ENCODE measurements around the gene MAGI2. TPM values are rescaled to one million over a fixed set of nuclear protein-coding genes. Genes with fewer than 3 reads are reported as not detected.

Gene MAGI2
- total RNA-seq, 2 experiments from 2014 or later, result 0.05 to 0.12 TPM

- Mint-ChIP-seq H3K4me1 (no peaks in the 10 kb centered on the region), H3K27ac (no peak overlapping the region), H3K9me3 (ENCODE audit: low read depth) (peaks cover 3% of the 10 kb centered on the region), H3K27me3 (peaks cover 3% of the 10 kb centered on the region), H3K36me3 (ENCODE audit: low read depth) (no peaks in the 10 kb centered on the region), H3K4me3 (no peak overlapping the region)
- no peak for ATAC-seq
- DNase-seq, result no peak
- intact Hi-C loops (cut with DNase I, micrococcal nuclease), result no loop called here
- ChIA-PET POLR2A (no interaction called here), CTCF (no interaction called here)
Observed at GRCh38 chr7:78395298-78396036, 1058.0 kb downstream of the MAGI2 start.

- Mint-ChIP-seq H3K9me3 (ENCODE audit: low read depth) (no peaks in the 10 kb centered on the region), H3K4me1 (no peaks in the 10 kb centered on the region), H3K4me3 (no peak overlapping the region), H3K36me3 (ENCODE audit: low read depth) (no peaks in the 10 kb centered on the region), H3K27ac (no peak overlapping the region), H3K27me3 (peaks cover 2% of the 10 kb centered on the region)
- CTCF ChIA-PET, result no interaction called here
- intact Hi-C loops (cut with DNase I, micrococcal nuclease), result no loop called here
- no peak for ATAC-seq
- DNase-seq, result no peak
- POLR2A ChIA-PET, result no interaction called here
Observed at GRCh38 chr7:78389022-78389421, 1064.4 kb downstream of the MAGI2 start.

- Mint-ChIP-seq H3K4me1 (no peaks in the 10 kb centered on the region), H3K4me3 (no peak overlapping the region), H3K36me3 (ENCODE audit: low read depth) (no peaks in the 10 kb centered on the region), H3K9me3 (ENCODE audit: low read depth) (no peaks in the 10 kb centered on the region), H3K27me3 (peaks cover 2% of the 10 kb centered on the region), H3K27ac (no peak overlapping the region)
- ATAC-seq (no peak), DNase-seq (no peak)
- intact Hi-C loops (cut with DNase I, micrococcal nuclease), result no loop called here
- CTCF ChIA-PET, result no interaction called here
- POLR2A ChIA-PET, result no interaction called here
Observed at GRCh38 chr7:78386520-78386919, 1066.9 kb downstream of the MAGI2 start.

- no peak overlapping the region for H3K27ac Mint-ChIP-seq
- no peaks in the 10 kb centered on the region for H3K9me3 Mint-ChIP-seq (ENCODE audit: low read depth)
- DNase-seq (no peak), ATAC-seq (no peak)
- intact Hi-C loops (cut with DNase I, micrococcal nuclease), result no loop called here
- H3K27me3 Mint-ChIP-seq, result no peaks in the 10 kb centered on the region
- POLR2A ChIA-PET, result no interaction called here
- no peak overlapping the region for H3K4me3 Mint-ChIP-seq
- no peaks in the 10 kb centered on the region for H3K36me3 Mint-ChIP-seq (ENCODE audit: low read depth)
- no peaks in the 10 kb centered on the region for H3K4me1 Mint-ChIP-seq
- CTCF ChIA-PET, result interaction anchor here (0.7 kb wide), 1 partner anchor 30 kb away, joined by 3 read pairs; no protein-coding TSS in a partner anchor
Observed at GRCh38 chr7:78383096-78383880, 1070.2 kb downstream of the MAGI2 start.

GRCh38 chr7:78379148-78379547 is 1074.3 kb downstream of the MAGI2 start:
- Mint-ChIP-seq H3K4me3 (no peak overlapping the region), H3K36me3 (ENCODE audit: low read depth) (no peaks in the 10 kb centered on the region), H3K27ac (no peak overlapping the region), H3K9me3 (ENCODE audit: low read depth) (no peaks in the 10 kb centered on the region), H3K4me1 (no peaks in the 10 kb centered on the region), H3K27me3 (peaks cover 2% of the 10 kb centered on the region)
- no peak for DNase-seq
- ATAC-seq, result no peak
- ChIA-PET POLR2A (no interaction called here), CTCF (no interaction called here)
- intact Hi-C loops (cut with DNase I, micrococcal nuclease), result no loop called here

GRCh38 chr7:78377532-78377931 is 1075.9 kb downstream of the MAGI2 start:
- intact Hi-C loops (cut with DNase I, micrococcal nuclease), result no loop called here
- Mint-ChIP-seq H3K4me3 (no peak overlapping the region), H3K27me3 (peaks cover 7% of the 10 kb centered on the region), H3K9me3 (ENCODE audit: low read depth) (no peaks in the 10 kb centered on the region), H3K36me3 (ENCODE audit: low read depth) (no peaks in the 10 kb centered on the region), H3K27ac (no peak overlapping the region), H3K4me1 (no peaks in the 10 kb centered on the region)
- ChIA-PET CTCF (interaction anchor here (0.6 kb wide), 1 partner anchor 288 kb away, joined by 3 read pairs; no protein-coding TSS in a partner anchor), POLR2A (no interaction called here)
- ATAC-seq (no peak), DNase-seq (no peak)

GRCh38 chr7:78370936-78371335 is 1082.5 kb downstream of the MAGI2 start:
- Mint-ChIP-seq H3K27ac (no peak overlapping the region), H3K9me3 (ENCODE audit: low read depth) (no peaks in the 10 kb centered on the region), H3K4me1 (no peaks in the 10 kb centered on the region), H3K27me3 (peaks cover 6% of the 10 kb centered on the region), H3K36me3 (ENCODE audit: low read depth) (no peaks in the 10 kb centered on the region), H3K4me3 (no peak overlapping the region)
- DNase-seq (no peak), ATAC-seq (no peak)
- intact Hi-C loops (cut with DNase I, micrococcal nuclease), result no loop called here
- POLR2A ChIA-PET, result no interaction called here
- CTCF ChIA-PET, result no interaction called here

GRCh38 chr7:78368771-78369170 is 1084.7 kb downstream of the MAGI2 start:
- ChIA-PET POLR2A (no interaction called here), CTCF (no interaction called here)
- no peak overlapping the region for H3K4me3 Mint-ChIP-seq
- H3K27me3 Mint-ChIP-seq, result peaks cover 2% of the 10 kb centered on the region
- no peak overlapping the region for H3K27ac Mint-ChIP-seq
- H3K36me3 Mint-ChIP-seq (ENCODE audit: low read depth), result no peaks in the 10 kb centered on the region
- no peaks in the 10 kb centered on the region for H3K4me1 Mint-ChIP-seq
- no peak for DNase-seq
- no peaks in the 10 kb centered on the region for H3K9me3 Mint-ChIP-seq (ENCODE audit: low read depth)
- ATAC-seq, result no peak
- intact Hi-C loops (cut with DNase I, micrococcal nuclease), result no loop called here

GRCh38 chr7:78367280-78367773 is 1086.1 kb downstream of the MAGI2 start:
- no peaks in the 10 kb centered on the region for H3K4me1 Mint-ChIP-seq
- no peak for DNase-seq
- no peaks in the 10 kb centered on the region for H3K27me3 Mint-ChIP-seq
- ChIA-PET CTCF (no interaction called here), POLR2A (no interaction called here)
- intact Hi-C loops (cut with DNase I, micrococcal nuclease), result no loop called here
- no peak overlapping the region for H3K4me3 Mint-ChIP-seq
- H3K36me3 Mint-ChIP-seq (ENCODE audit: low read depth), result no peaks in the 10 kb centered on the region
- no peaks in the 10 kb centered on the region for H3K9me3 Mint-ChIP-seq (ENCODE audit: low read depth)
- ATAC-seq, result no peak
- H3K27ac Mint-ChIP-seq, result no peak overlapping the region

- H3K9me3 Mint-ChIP-seq (ENCODE audit: low read depth), result no peaks in the 10 kb centered on the region
- ATAC-seq (no peak), DNase-seq (no peak)
- H3K4me1 Mint-ChIP-seq, result no peaks in the 10 kb centered on the region
- CTCF ChIA-PET, result interaction anchor here (0.6 kb wide), 1 partner anchor 23 kb away, joined by 3 read pairs; no protein-coding TSS in a partner anchor
- no peaks in the 10 kb centered on the region for H3K27me3 Mint-ChIP-seq
- POLR2A ChIA-PET, result no interaction called here
- no peak overlapping the region for H3K27ac Mint-ChIP-seq
- H3K36me3 Mint-ChIP-seq (ENCODE audit: low read depth), result no peaks in the 10 kb centered on the region
- intact Hi-C loops (cut with DNase I, micrococcal nuclease), result no loop called here
- no peak overlapping the region for H3K4me3 Mint-ChIP-seq
Observed at GRCh38 chr7:78363866-78364265, 1089.6 kb downstream of the MAGI2 start.

- ChIA-PET POLR2A (no interaction called here), CTCF (no interaction called here)
- intact Hi-C loops (cut with DNase I, micrococcal nuclease), result no loop called here
- no peaks in the 10 kb centered on the region for H3K9me3 Mint-ChIP-seq (ENCODE audit: low read depth)
- H3K27me3 Mint-ChIP-seq, result no peaks in the 10 kb centered on the region
- no peaks in the 10 kb centered on the region for H3K36me3 Mint-ChIP-seq (ENCODE audit: low read depth)
- H3K4me3 Mint-ChIP-seq, result no peak overlapping the region
- H3K4me1 Mint-ChIP-seq, result no peaks in the 10 kb centered on the region
- H3K27ac Mint-ChIP-seq, result no peak overlapping the region
- DNase-seq, result no peak
- ATAC-seq, result no peak
Observed at GRCh38 chr7:78359836-78360235, 1093.6 kb downstream of the MAGI2 start.

GRCh38 chr7:78357709-78358108 is 1095.8 kb downstream of the MAGI2 start:
- peaks cover 3% of the 10 kb centered on the region for H3K27me3 Mint-ChIP-seq
- no peaks in the 10 kb centered on the region for H3K36me3 Mint-ChIP-seq (ENCODE audit: low read depth)
- no peaks in the 10 kb centered on the region for H3K4me1 Mint-ChIP-seq
- intact Hi-C loops (cut with DNase I, micrococcal nuclease), result no loop called here
- CTCF ChIA-PET, result no interaction called here
- DNase-seq, result no peak
- H3K4me3 Mint-ChIP-seq, result no peak overlapping the region
- H3K27ac Mint-ChIP-seq, result no peak overlapping the region
- no peaks in the 10 kb centered on the region for H3K9me3 Mint-ChIP-seq (ENCODE audit: low read depth)
- no peak for ATAC-seq
- POLR2A ChIA-PET, result no interaction called here

Measured in activated CD4-positive, alpha-beta T cell treated with anti-CD3 and anti-CD28 coated beads for 36 hours (primary cell).